Omental fat pad (tissue), 4 donors: Measurements from ENCODE around the gene ZC3H12A. TPM values are rescaled to one million over a fixed set of nuclear protein-coding genes. Genes with fewer than 3 reads are reported as not detected.

ENCODE experiments used
- ATAC-seq: fragments of 150-250 bp; one replicate; pipeline ENCODE4 v1.9.1; 2016; ENCODE audit warnings: mild to moderate bottlenecking, moderate library complexity; ENCODE audit not compliant: low FRiP score
- DNase-seq: peaks from one replicate; pipeline ENCODE4 v3.0.0-alpha.2; 2019; ENCODE audit warnings: low spot score
- total RNA-seq, 4 donors: library from RNA; depleted of rRNA; stranded (reverse); fragments of >200 nt; gene quantifications; one replicate each; pipeline ENCODE4 v1.1.0, GENCODE V29; 2016
- TF ChIP-seq, protein P1 (sequence below), 3 donors: fragments of 450-650 bp; IDR thresholded peaks; one replicate each; pipeline ENCODE4 v1.5.1; 2016 to 2017; ENCODE audit warnings: antibody characterized with exemption in 3 of 3, mild to moderate bottlenecking in 3 of 3, moderate library complexity in 2 of 3

ZC3H12A gene
- total RNA-seq, 4 donors from 2014 or later, result 9.9 to 137 (median 30.4) TPM

DNA sequence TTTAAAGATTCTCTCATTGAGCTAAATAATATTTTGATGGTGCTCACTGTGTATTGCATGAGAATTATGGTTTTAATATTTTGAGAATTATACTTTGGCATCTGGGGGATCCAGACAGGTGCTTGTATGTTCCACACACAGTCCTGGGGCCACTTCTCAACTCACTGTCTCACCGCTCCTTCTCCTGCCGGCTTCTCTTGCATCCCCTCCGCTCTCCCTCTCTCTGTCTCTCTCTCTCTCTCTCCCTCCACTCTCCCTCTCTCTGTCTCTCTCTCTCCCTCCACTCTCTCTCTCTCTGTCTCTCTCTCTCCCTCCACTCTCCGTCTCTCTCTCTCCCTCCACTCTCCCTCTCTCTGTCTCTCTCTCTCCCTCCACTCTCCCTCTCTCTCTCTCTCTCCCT is 32.2 kb upstream of the ZC3H12A start:
- TF ChIP-seq, protein P1, sequence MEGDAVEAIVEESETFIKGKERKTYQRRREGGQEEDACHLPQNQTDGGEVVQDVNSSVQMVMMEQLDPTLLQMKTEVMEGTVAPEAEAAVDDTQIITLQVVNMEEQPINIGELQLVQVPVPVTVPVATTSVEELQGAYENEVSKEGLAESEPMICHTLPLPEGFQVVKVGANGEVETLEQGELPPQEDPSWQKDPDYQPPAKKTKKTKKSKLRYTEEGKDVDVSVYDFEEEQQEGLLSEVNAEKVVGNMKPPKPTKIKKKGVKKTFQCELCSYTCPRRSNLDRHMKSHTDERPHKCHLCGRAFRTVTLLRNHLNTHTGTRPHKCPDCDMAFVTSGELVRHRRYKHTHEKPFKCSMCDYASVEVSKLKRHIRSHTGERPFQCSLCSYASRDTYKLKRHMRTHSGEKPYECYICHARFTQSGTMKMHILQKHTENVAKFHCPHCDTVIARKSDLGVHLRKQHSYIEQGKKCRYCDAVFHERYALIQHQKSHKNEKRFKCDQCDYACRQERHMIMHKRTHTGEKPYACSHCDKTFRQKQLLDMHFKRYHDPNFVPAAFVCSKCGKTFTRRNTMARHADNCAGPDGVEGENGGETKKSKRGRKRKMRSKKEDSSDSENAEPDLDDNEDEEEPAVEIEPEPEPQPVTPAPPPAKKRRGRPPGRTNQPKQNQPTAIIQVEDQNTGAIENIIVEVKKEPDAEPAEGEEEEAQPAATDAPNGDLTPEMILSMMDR (IDR thresholded peaks at IDR 0.05), result no peak
- no peak for DNase-seq
- no peak for ATAC-seq

- no peak for DNase-seq
- TF ChIP-seq, protein P1 (IDR thresholded peaks at IDR 0.05), result no peak
- ATAC-seq, result no peak
Measured at GRCh38 chr1:37442644-37443043, 31.7 kb upstream of the ZC3H12A start.

DNA sequence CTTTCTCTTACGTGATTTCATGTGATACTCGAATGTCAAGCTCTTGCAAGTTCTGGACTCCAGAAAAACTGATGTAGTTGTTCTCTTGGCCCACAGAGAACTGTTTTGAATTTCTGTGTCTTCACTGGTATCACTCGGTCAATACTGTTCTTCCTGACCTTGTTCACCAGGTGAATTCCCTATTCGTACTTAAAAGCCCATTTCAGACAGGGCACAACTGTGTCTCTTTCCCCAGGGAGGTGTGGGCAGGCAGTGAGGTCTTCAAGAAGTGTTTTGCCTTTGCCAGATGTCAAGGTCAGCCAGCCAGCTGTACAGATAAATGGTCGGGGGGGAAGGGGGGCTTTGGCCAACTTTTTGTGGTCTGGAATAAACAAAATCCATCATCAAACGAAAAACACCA is 27.5 kb upstream of the ZC3H12A start:
- TF ChIP-seq, protein P1 (IDR thresholded peaks at IDR 0.05), result no peak
- ATAC-seq (no peak), DNase-seq (no peak)

DNA sequence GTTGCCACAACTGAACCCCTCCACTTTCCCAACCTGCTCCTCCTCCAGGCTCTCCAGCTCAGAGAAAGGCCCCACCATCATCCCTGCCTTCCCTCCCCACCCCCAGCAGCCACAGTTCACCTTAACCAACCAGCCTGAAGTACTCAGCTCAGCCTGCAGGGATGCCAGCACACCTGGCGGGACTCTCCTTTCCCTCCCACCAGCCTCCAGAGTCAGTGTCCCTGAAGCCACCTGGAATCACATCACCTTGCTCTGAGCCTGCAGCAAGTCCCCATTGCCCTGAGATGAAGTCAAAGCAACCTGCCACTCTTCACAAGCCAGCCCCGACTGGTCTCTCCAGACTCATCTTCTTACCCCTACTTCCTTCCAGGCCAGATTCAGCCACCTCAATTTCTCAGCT is 26.2 kb upstream of the ZC3H12A start:
- ATAC-seq, result no peak
- no peak for DNase-seq
- TF ChIP-seq, protein P1 (IDR thresholded peaks at IDR 0.05), result no peak

GRCh38 chr1:37448691-37449417 is 25.5 kb upstream of the ZC3H12A start:
- DNase-seq, result no peak
- TF ChIP-seq, protein P1 (IDR thresholded peaks at IDR 0.05), result no peak
- ATAC-seq, result no peak

DNA sequence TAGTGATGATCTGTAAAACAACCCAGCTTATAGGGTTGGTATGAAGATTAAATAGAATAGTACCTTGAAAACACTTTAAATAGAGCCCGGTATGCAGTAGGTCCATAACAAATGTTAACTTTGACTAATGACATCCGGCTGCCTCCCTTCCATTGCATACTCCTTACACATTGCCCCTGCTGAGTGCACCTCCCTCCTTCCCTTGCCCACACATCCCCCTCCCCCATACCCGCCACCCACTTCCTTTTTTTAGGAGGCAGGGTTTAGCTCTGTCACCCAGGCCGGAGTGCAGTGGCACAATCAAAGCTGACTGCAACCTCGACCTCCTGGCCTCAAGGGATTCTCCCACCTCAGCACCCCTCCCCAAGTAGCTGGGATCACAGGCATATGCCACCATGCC is 24.4 kb upstream of the ZC3H12A start:
- no peak for DNase-seq
- ATAC-seq, result no peak
- TF ChIP-seq, protein P1 (IDR thresholded peaks at IDR 0.05), result no peak

DNA sequence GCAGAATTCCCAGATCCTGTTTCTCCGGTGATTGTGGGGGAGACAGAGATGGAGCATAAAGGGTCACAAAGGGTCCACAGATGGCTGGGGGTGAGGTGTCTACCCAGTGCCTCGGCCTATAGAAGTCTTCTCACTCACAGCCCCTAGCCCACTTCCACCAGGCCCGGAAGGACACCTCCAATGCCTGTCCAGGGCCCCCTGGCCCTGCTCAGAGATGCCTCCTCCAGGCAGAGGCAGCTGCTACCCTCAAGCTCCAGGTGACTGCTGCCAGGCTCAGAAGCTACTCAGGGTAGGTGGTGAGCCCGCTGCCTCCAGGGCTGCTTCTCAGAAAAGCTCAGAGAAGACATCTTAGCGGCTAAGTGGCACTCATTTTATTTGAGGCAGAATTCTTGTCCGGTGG is 22.0 kb upstream of the ZC3H12A start:
- no peak for ATAC-seq
- TF ChIP-seq, protein P1 (IDR thresholded peaks at IDR 0.05), result no peak
- DNase-seq, result no peak
